HepG2 (cell line): ENCODE data around the gene NWD2. TPM values are rescaled to one million over a fixed set of nuclear protein-coding genes. Genes with fewer than 3 reads are reported as not detected.
A peak's percentile ranks its signal among the peaks of the same experiment; 100 is the strongest.

ENCODE experiments used
- BATF2 ChIP-seq: sonication (generic); formaldehyde crosslinking; IDR thresholded peaks from 2 replicates; pipeline ENCODE4 v1.8.0; 2022; ENCODE audit warnings: mild to moderate bottlenecking, missing genetic modification reagents, moderate library complexity
- BCL6 ChIP-seq: IDR thresholded peaks from 2 replicates; pipeline ENCODE4 v1.6.1; 2016; ENCODE audit warnings: missing genetic modification reagents, missing compliant biosample characterization
- FIP1L1 ChIP-seq: fragments of 200-400 bp; formaldehyde crosslinking; IDR thresholded peaks from 2 replicates; pipeline ENCODE4 v1.6.1; 2018; ENCODE audit warnings: low read depth, mild to moderate bottlenecking, low read length, moderate library complexity, borderline replicate concordance; ENCODE audit not compliant: insufficient read depth
- FOXA1 ChIP-seq, 2 experiments: fragments of 450-650 bp in 1 of 2; sonication (generic) in 1 of 2; formaldehyde crosslinking in 1 of 2; IDR thresholded peaks; 2 replicates each; pipeline versions ENCODE4 v1.4.0 to v1.6.1; 2016 to 2020; ENCODE audit warnings: missing genetic modification reagents in 1 of 2
- FOXJ3 ChIP-seq: sonication (generic); formaldehyde crosslinking; IDR thresholded peaks from 2 replicates; pipeline ENCODE4 v1.4.0; 2020; ENCODE audit warnings: missing genetic modification reagents, mild to moderate bottlenecking, borderline replicate concordance
- JARID2 ChIP-seq: sonication (generic); formaldehyde crosslinking; IDR thresholded peaks from 2 replicates; pipeline ENCODE4 v1.8.1; 2023; ENCODE audit warnings: missing genetic modification reagents, inconsistent platforms; ENCODE audit not compliant: insufficient replicate concordance
- MLXIP ChIP-seq: sonication (generic); formaldehyde crosslinking; IDR thresholded peaks from 2 replicates; pipeline ENCODE4 v1.9.0; 2021; ENCODE audit warnings: missing genetic modification reagents, borderline replicate concordance
- PHF21A ChIP-seq: sonication (generic); formaldehyde crosslinking; IDR thresholded peaks from 2 replicates; pipeline ENCODE4 v1.5.0; 2020; ENCODE audit warnings: mild to moderate bottlenecking, missing genetic modification reagents
- SMARCC2 ChIP-seq: fragments of 450-650 bp; IDR thresholded peaks from 2 replicates; pipeline ENCODE4 v1.6.1; 2017; ENCODE audit warnings: antibody characterized with exemption, mild to moderate bottlenecking
- SMC3 ChIP-seq: IDR thresholded peaks from 2 replicates; pipeline ENCODE4 v1.6.1; 2011; ENCODE audit warnings: low read length, improper control_type of control experiment
- SRSF9 ChIP-seq: fragments of 200-400 bp; formaldehyde crosslinking; IDR thresholded peaks from 2 replicates; pipeline ENCODE4 v1.6.1; 2018; ENCODE audit warnings: borderline replicate concordance, mild to moderate bottlenecking, low read depth, low read length; ENCODE audit not compliant: insufficient read depth, poor library complexity, severe bottlenecking
- UBTF ChIP-seq: sonication (generic); formaldehyde crosslinking; IDR thresholded peaks from 2 replicates; pipeline ENCODE4 v1.4.0; 2020; ENCODE audit warnings: mild to moderate bottlenecking, missing genetic modification reagents
- ZBTB46 ChIP-seq: sonication (generic); formaldehyde crosslinking; IDR thresholded peaks from 2 replicates; pipeline ENCODE4 v1.4.0; 2020; ENCODE audit warnings: mild to moderate bottlenecking, missing genetic modification reagents, borderline replicate concordance
- ZNF256 ChIP-seq: sonication (generic); formaldehyde crosslinking; conservative IDR thresholded peaks from 2 replicates; pipeline ENCODE4 v1.4.0; 2020; ENCODE audit warnings: missing genetic modification reagents
- ZNF350 ChIP-seq: sonication (generic); formaldehyde crosslinking; IDR thresholded peaks from 2 replicates; pipeline ENCODE4 v1.4.0; 2020; ENCODE audit warnings: mild to moderate bottlenecking, low read depth, missing genetic modification reagents, borderline replicate concordance
- ZNF616 ChIP-seq: sonication (generic); formaldehyde crosslinking; IDR thresholded peaks from 2 replicates; pipeline ENCODE4 v1.5.0; 2020; ENCODE audit warnings: low read depth, mild to moderate bottlenecking, missing genetic modification reagents
- ZNF768 ChIP-seq: sonication (generic); formaldehyde crosslinking; IDR thresholded peaks from 2 replicates; pipeline ENCODE4 v1.4.0; 2020; ENCODE audit warnings: missing genetic modification reagents
- ZNF800 ChIP-seq: sonication (generic); formaldehyde crosslinking; IDR thresholded peaks from 2 replicates; pipeline ENCODE4 v1.4.0; 2020; ENCODE audit warnings: missing genetic modification reagents
- polyA plus RNA-seq, 8 experiments: library from polyadenylated mRNA; depleted of rRNA in 3 of 8; stranded (reverse) in 7 of 8; unstranded in 1 of 8; fragments of >200 nt; fragmentation: Illumina TruSeq in 4 of 8; extraction: Trizol in 4 of 8; gene quantifications; 2 replicates each; pipeline versions ENCODE4 v1.2.1 to v1.2.3, GENCODE V29; 2011 to 2016; ENCODE audit warnings: low read depth in 4 of 8, missing spikeins in 1 of 8, mixed read lengths in 1 of 8; ENCODE audit not compliant: insufficient read depth in 1 of 8
- total RNA-seq, 5 experiments: library from RNA; depleted of rRNA; stranded (reverse); fragments of >200 nt; fragmentation: Illumina TruSeq; extraction: Trizol; gene quantifications; 2 replicates each; pipeline ENCODE4 v1.2.3, GENCODE V29; 2016; ENCODE audit warnings: low read depth in 1 of 5

Gene NWD2
- total and polyA plus RNA-seq, 2 of the 13 experiments (the other 11 are each of a cell fraction or from before 2014, with no cell fraction given), result not detected

- TF ChIP-seq BATF2 (CRISPR knock-in tag) (no peak), ZNF256 (no peak), FOXA1 (IDR thresholded peaks at IDR 0.05) (no peak), FOXA1 (CRISPR knock-in tag; IDR thresholded peaks at IDR 0.05) (peak; percentile 43; the same call in 1 of the 2 replicates), ZBTB46 (CRISPR knock-in tag) (no peak), MLXIP (no peak), ZNF350 (no peak), PHF21A (peak; percentile 63), ZNF616 (CRISPR knock-in tag) (no peak), BCL6 (CRISPR knock-in tag) (peak; percentile 82), SMARCC2 (no peak), JARID2 (no peak), SRSF9 (no peak), UBTF (CRISPR knock-in tag) (no peak), SMC3 (no peak), FOXJ3 (peak; percentile 25; the same call in 1 of the 2 replicates), ZNF800 (CRISPR knock-in tag) (no peak), ZNF768 (no peak), FIP1L1 (no peak)
These were observed 80.0 kb downstream of the NWD2 start (continued) for GRCh38 chr4:37324546-37324945.
